Limb (tissue), 2 donors: ENCODE measurements around the gene ACAP3.

ENCODE experiments used
- DNase-seq, 2 donors: peaks; one replicate each; pipeline ENCODE4 v3.0.0-alpha.2; 2016; ENCODE audit errors: extremely low spot score in 2 of 2

ACAP3 gene

GRCh38 chr1:1315435-1315954, 7.8 kb upstream of the ACAP3 start:
- DNase-seq: no peak

- no peak for DNase-seq
These were observed 7.1 kb upstream of the ACAP3 start for GRCh38 chr1:1314678-1315335.

- no peak for DNase-seq
These were observed 6.5 kb upstream of the ACAP3 start for GRCh38 chr1:1314237-1314586.

DNA sequence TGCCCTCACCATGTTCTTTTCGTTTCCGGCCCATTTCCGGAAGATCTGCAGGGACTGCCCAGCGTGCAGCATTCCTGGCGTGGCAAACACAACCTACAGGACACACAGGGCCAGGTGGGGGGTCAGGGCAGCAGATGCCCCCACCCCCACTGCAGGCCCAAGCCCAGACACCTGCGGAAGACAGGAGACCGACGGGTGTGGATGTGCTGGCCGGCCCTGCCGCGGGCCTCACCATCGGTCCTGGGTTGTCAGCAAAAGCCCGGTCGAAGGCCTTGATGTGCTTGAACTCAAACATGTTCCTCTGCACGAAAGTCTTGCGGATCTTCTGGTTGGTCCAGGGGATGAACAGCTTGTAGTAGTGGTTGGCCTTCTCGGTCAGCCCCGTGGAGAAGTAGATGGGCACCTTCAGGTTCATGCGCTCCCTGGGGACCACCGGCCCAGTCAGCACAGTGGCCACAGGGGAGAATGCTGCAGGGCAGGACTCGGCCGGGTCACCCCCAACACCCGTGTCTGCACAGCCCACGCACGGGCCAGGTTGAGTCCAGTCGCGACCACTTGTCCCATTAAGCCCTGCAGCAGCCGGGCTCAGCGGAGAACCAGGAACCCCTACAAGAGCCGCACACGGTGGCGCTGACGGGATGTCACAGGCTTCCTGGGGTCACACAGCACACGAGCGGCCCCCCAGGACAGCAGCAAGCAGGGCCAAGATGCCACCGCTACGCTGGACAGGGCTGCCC, 5.9 kb upstream of the ACAP3 start:
- DNase-seq: no peak

DNA sequence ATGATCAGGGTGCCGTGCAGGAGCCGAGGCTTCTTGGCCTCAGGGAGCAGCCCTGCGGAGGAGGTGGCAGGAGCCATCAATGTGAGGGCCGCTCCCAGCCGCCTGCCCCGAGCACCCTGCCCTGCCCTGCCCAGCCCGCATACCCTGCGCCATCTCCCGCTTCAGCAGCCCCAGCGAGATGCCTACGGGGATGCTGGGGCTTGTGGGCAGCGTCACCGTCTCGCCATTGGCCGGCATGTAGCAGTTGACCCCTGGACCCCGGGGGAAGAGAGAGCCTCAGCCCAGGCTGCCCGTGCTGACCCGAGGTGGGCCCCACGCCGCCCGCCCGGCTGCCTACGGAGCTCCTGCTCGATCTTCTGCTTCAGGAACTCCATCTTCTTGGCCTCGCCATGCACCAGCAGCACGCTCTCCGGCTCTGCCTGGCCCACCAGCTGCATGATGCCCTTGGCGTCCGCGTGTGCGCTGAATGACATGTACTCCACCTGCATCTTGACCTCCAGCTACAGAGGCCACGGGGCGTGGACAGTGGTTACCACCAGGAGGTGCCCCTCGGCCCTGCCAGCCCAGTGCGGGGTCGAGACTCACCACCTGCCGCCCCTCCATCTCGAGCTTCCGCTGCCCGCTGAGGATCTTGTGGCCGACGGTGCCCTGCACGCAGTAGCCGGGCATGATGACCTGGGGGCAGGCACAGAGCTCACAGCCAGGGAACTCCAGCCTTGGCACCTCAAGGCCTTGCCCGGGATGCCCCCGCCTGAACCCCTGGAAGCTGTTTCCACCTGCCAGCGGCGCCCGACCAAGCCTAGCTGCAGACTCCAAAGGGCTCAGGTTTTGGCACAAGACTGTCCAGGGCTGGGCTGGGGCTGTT, 5.0 kb upstream of the ACAP3 start:
- no peak for DNase-seq

- no peak for DNase-seq
These were observed 3.7 kb upstream of the ACAP3 start for GRCh38 chr1:1311107-1312104.

GRCh38 chr1:1310476-1311053, 2.8 kb upstream of the ACAP3 start:
- DNase-seq: no peak

GRCh38 chr1:1310109-1310385, 2.3 kb upstream of the ACAP3 start:
- DNase-seq: no peak

- no peak for DNase-seq
These were observed 1.8 kb upstream of the ACAP3 start for GRCh38 chr1:1309251-1310108.

DNA sequence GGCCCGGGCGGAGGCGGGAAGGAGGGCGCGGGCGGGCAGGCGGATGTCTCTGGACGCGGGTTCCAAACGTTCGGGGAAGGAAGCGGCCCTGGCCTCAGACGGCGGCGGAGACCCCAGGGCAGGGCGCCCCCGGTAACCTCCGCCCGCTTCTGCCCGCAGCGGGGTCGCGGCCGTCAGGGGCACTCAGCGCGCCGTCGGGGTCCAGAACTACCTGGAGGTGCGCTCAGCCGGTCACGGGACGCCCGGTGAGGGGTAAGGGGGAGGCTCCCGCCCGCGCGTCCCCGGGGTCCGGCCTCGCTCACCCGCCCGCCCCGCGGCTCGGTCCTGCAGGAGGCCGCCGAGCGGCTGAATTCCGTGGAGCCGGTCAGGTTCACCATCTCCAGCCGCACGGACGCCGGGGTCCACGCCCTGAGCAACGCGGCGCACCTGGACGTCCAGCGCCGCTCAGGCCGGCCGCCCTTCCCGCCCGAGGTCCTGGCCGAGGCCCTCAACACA, 1.1 kb upstream of the ACAP3 start:
- DNase-seq: peak in 1 of 2 donors; percentile 63

- DNase-seq: peak in 1 of 2 donors; percentile 66
These were observed 338 bp downstream of the ACAP3 start for GRCh38 chr1:1307261-1307922.

- peak in 1 of 2 donors; percentile 43 for DNase-seq
These were observed 969 bp downstream of the ACAP3 start for GRCh38 chr1:1306661-1307260.

GRCh38 chr1:1306070-1306660, 1.6 kb downstream of the ACAP3 start:
- no peak for DNase-seq

DNA sequence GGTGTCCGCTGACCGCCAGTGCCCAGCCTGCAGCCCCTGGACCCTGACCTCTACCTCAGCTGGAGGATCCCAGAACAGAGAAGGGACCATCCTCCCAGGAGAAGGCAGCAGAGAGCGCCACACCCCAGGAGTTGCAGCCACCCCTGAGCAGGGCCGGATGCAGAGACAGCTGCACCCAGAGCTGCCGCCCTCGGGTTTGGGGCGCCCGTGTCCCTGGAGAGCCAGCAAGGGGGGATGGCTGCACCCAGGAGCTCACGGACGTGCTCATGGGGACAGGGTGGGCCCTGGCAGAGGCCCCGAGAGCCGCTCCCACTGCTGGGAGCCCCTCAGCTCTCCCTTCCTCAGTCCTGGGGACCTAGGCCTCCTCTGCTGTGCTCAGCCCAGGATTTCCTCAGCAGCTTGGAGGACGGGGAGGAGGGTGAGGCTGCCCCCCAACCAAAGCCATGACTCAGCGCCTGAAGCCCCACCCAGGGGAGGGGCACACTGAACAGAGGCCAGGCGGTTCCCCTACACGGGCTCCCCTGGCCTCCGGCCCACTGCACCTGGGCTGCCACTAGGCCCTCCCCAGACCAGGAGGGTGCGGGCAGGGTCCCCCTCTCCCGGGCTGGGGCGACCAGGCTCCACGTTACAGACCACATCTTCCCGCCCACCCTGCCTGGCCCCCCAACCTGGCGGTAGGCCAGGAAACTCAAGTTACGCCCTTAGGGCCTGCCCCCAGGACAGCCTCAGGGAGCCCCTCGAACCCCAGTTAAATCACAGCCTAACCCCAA, 2.2 kb downstream of the ACAP3 start:
- peak; percentile 60 to 75 for DNase-seq

DNA sequence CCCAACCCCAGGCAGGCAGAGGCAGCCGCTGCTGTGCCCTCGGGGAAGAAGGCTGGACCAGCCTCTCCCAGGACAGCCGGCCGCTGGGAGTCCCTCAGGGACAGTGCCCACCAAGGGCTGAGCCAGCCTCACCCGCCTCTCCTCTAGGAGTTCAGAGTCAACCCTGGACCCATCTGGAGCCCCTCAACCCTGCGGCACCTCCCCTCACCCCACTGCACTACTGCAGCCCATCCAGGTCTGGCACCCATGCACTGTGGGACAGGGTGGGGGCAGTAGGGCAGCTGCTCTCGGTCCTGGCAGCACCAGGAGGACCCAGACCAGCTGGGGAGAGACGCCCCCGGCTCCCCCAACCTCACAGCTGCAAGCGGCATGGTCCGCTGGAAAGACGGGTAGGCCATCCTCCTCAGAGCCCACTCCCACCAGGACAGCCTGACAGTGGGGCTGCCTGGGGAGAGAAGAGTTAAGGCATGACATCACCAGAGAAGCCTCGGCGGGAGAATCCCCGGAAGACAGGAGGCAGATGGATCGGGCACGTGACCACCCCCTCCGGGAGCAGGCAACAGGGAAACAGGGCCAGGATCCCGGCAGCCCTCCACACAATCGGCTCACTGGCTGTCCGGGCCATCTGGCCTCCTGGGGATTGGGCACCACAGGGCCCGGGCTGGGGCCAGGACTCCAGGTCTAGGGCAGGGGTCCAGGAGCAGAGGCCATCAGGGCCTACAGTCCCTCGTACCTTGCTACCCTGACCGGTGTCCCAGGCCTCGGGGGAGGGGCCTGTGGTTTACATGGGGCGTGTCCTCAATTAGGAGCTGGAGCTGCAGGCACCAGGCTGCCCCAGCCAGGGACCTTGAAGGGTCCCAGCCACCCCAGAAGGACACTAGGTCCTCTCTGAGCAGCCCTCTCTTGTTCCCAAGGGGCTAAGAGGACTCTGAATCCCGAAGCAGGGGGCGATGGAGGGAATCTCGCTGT, 3.1 kb downstream of the ACAP3 start:
- peak; percentile 58 to 82 for DNase-seq

DNA sequence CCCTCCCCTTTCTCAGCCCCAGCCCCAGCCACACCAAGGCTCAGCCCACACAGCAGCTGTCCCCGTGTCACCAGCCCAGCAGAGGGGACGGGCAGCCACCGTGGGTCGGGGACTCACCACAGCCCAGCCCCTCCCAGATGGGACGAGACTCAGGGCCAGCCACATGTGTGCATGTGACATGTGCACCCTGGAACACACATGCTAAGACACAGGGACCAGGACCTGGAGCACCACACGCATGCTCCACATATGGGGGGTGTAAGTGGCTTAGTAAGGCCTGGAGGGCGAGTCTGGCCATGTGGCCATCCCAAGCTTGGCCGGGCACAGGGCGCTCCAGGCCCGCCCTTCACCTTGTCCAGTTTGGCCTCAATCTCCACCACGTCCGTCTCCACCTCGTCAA, 4.0 kb downstream of the ACAP3 start:
- DNase-seq: no peak
